ENCODE results near the gene TADA3.

The TADA3 gene

GRCh38 chr3:9792405-9793160 is at the start of gene TADA3, which contains the start of gene ARPC4:
TADA3 (minus strand) TSS chr3:9792473; CDS start chr3:9791466, 1,007 bp downstream.
ARPC4 (plus strand) TSS chr3:9793082; CDS start chr3:9793122, 40 bp downstream.
- peak; percentile 86 for DNase-seq

GRCh38 chr3:9841015-9841414 is 48.7 kb upstream of the TADA3 start:
- DNase-seq, result no peak

- DNase-seq, result no peak
Measured at GRCh38 chr3:9838856-9839255, 46.6 kb upstream of the TADA3 start.

GRCh38 chr3:9837701-9838582 is 45.7 kb upstream of the TADA3 start:
- DNase-seq, result no peak

GRCh38 chr3:9834520-9835380 is 42.5 kb upstream of the TADA3 start:
- no peak for DNase-seq

- DNase-seq, result no peak
Measured at GRCh38 chr3:9833078-9833477, 40.8 kb upstream of the TADA3 start.

GRCh38 chr3:9831253-9831652 is 39.0 kb upstream of the TADA3 start:
- no peak for DNase-seq

GRCh38 chr3:9828801-9829755 is 36.8 kb upstream of the TADA3 start:
- no peak for DNase-seq

- DNase-seq, result peak; percentile 63
Measured at GRCh38 chr3:9826815-9827573, 34.7 kb upstream of the TADA3 start.

- DNase-seq, result no peak
Measured at GRCh38 chr3:9825451-9826040, 33.3 kb upstream of the TADA3 start.

GRCh38 chr3:9820946-9821345 is 28.7 kb upstream of the TADA3 start:
- no peak for DNase-seq

GRCh38 chr3:9820543-9820942 is 28.3 kb upstream of the TADA3 start:
- no peak for DNase-seq

- no peak for DNase-seq
Measured at GRCh38 chr3:9818666-9819335, 26.5 kb upstream of the TADA3 start.

- DNase-seq, result no peak
Measured at GRCh38 chr3:9817436-9817835, 25.2 kb upstream of the TADA3 start.

- no peak for DNase-seq
Measured at GRCh38 chr3:9815986-9816385, 23.7 kb upstream of the TADA3 start.

GRCh38 chr3:9812870-9813483 is 20.7 kb upstream of the TADA3 start:
- no peak for DNase-seq

- no peak for DNase-seq
Measured at GRCh38 chr3:9810846-9811245, 18.6 kb upstream of the TADA3 start.

GRCh38 chr3:9810433-9810770 is 18.1 kb upstream of the TADA3 start:
- no peak for DNase-seq

GRCh38 chr3:9809615-9810432 is 17.6 kb upstream of the TADA3 start, which contains the start of gene TTLL3:
TTLL3 (plus strand) TSS chr3:9810262; CDS start chr3:9810662, 400 bp downstream.
- peak; percentile 66 for DNase-seq

Measured in 8988T (cell line).